HL-60/S4 (cell line): Measurements from ENCODE around the gene KCTD14.

Source experiments
- in situ Hi-C: fragments of 300-500 bp; cut with MboI; formaldehyde crosslinking; loops from 2 replicates; pipeline ENCODE4 v1.14.3; 2022; ENCODE audit warnings: low sequenced_read_pairs

KCTD14 gene

GRCh38 chr11:77967121-77967520 lies 56.0 kb downstream of the KCTD14 start:
- in situ Hi-C loops = no loop called here

DNA sequence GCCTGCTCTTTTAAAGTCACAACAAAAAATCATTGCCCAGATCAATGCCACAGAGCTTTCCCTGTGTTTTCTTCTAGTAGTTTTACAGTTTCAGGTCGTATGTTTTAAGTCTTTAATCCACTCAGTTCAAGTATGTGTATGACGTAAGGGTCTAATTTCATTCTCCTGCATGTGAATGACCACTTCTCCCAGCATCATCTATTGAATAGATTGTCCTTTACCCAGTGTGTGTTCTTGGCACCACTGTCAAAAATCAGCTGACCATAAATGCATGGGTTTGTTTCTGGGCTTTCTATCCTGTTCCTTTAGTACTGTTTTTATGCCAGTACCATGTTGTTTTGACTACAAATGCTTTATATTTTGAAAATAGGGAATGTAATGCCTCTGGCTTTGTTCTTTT lies 56.7 kb downstream of the KCTD14 start:
- in situ Hi-C loops = no loop called here
